HPDE6-E6E7 (cell line): ENCODE data around the gene SAMD8.
"Not testable (repeated sequence)": the region's sequence is repeated elsewhere in the genome, so short reads cannot be mapped to it uniquely, and the experiment has no call there.

ENCODE experiments used
- DNase-seq: peaks from one replicate; pipeline ENCODE4 v3.0.0; 2011; ENCODE audit warnings: missing footprints; ENCODE audit errors: extremely low spot score

SAMD8 gene

GRCh38 chr10:75106891-75107290 is 4.6 kb upstream of the SAMD8 start:
- not testable (repeated sequence) for DNase-seq

DNA sequence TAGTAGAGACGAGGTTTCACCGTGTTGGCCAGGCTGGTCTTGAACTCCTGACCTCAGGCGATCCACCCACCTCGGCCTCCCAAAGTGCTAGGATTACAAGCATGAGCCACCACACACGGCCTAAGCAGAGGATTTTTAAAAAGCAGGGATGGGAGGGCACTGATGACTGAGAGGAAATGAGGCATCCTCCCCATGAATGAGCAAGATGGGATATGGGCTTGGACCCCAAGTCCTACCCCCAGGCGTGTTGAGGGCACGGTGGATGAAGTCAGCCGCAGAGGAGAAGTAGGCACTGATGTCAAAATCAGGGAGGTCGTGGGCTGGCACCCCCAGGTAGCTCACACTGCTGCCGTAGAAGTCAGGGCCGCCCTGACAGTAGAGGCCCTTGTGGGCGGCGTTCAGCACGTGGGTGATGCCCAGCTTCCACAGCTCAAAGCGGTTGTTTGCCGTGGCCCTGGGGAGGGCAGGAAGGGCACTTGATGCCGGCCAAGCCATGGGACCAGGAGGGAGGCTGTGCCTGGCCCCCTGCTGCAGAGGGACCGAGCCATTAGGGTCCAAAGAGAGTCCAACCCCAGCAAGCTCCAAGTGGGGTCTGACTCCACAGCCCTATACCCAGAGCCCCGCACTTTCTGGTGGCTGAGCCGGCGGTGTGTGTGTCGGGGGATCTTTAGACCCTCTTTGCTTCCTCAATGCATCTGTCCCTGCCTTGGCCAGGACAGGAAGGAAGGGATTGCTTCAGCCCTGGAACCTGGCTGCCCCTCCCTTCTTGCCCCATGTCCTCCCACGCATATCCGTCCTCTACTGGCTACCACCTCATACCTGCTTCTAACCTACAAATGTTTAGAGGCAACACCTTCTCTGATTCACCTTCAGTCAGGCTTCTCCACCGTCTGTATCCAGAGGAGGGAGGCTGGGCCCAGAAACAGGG is 3.4 kb upstream of the SAMD8 start:
- DNase-seq = peak; percentile 55

- no peak for DNase-seq
Observed at GRCh38 chr10:75108684-75109458, 2.6 kb upstream of the SAMD8 start.

GRCh38 chr10:75109459-75109778 is 2.0 kb upstream of the SAMD8 start:
- DNase-seq = no peak

DNA sequence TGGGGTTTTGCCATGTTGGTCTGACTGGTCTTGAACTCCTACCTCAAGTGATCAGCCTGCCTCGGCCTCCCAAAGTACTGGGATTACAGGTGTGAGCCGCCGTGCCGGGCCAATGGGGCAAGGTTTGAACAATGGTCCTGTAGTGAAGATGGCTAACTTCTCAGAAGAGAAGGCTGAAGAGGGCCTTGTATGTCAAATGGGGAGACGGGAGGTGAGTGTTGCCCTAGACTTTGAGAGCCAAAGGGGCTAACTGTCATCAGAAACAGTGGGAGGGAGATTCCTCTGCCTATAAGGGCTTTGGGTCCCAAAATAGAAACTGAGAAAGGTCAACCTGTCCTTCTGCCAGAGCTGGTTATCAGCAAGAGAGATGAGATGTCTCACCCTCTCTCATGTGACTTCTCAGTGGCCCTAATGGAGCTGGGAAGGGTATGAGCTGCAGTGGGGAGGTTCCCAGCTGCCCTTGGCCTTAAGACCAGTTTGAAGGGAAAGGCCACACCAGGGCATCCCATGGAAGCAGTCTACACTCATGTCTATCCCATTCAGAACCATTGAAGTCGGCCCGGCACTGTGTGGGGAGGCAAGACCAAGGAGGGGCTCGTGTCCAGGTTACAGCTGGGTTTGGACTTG is 1.3 kb upstream of the SAMD8 start:
- no peak for DNase-seq

GRCh38 chr10:75111907-75112679 is 637 bp downstream of the SAMD8 start:
- peak; percentile 54 for DNase-seq

DNA sequence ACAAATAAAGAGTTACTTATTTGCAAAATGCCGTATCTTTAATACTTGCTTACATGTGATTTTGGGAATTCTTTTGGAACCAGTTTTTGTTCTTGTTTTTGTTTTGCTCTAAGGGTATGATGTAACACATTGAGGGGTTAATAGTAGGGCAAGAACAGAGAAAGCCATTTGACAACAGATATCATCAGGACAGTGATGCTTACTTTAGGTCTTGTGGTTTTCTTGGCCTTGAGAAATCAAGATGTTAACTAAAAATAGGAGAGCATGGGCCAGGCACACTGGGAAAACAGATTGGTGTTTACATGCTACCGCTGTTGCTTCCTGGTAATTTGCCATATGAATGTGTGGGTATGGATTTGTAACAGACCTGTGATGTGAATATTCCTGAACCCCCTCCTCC is 3.7 kb downstream of the SAMD8 start:
- DNase-seq = no peak

DNA sequence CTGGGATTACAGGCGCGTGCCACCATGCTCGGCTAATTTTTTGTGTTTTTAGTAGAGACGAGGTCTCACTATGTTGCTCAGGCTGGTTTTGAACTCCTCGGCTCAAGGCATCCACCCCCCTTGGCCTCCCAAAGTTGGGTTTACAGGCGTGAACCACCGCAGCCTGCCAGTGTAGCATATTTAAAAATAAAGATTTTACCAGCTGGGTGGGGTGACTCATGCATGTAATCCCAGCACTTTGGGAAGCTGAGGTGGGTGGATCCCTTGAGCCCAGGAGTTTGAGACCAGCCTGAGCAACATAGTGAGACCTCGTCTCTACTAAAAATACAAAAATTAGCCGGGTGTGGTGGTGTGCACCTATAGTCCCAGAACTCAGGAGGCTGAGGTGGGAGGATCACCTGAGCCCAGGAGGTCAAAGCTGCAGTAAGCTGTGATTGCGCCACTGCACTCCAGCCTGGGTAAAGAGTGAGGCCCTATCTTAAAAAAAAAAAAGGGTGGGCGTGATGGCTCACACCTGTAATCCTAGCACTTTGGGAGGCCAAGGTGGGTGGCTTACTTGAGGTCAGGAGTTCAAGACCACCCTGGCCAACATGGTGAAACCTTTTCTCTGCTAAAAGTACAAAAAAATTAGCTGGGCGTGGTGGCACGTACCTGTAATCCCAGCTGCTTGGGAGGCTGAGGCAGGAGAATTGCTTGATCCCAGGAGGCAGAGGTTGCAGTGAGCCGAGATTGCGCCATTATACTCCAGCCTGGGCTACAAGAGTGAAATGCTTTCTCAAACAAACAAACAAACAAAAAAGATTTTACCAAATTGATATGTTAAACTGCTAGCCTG is 5.7 kb downstream of the SAMD8 start:
- not testable (repeated sequence) for DNase-seq

GRCh38 chr10:75117995-75118394 is 6.5 kb downstream of the SAMD8 start:
- no peak for DNase-seq

DNA sequence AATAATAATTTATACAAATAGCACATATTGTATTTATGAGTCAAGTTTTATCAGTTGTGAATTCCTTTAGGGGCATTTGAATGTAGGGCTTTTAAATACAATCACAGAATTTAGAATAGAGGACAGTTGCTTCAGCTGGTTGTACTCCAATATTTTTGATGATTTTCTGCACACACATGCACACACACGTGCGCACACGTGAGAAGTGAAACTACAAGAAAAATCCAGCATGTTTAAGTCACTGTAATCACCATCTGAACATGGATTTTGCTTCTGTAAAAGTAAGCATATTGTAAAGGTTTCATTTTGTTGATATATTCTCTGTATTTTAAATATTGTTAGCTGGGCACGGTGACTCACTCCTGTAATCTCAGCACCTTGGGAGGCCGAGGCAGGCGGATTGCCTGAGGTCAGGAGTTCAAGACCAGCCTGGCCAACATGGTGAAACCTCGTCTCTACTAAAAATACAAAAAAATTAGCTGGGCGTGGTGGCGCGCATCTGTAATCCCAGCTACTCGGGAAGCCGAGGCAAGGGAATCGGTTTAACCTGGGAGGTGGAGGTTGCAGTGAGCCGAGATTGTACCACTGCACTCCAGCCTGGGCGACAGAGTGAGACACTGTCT is 8.1 kb downstream of the SAMD8 start:
- DNase-seq = not testable (repeated sequence)

DNA sequence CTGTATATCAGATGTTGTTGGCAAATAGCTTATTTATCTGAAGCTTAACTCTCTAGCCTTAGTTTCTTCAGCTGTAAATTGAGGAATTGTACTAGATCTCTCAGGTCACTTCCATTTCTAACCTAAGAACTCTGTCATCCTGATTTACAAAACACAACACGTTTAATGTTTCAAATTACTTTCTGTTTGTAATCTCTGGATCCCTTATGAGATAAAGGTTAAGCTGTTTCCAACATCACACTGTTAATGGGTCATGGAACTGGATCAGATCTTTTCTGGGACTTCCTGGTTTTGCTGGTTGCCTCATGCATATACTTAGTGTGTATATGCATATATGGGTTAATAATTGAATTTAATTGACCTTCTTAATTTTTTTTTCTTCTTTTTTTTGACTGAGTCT is 9.9 kb downstream of the SAMD8 start:
- no peak for DNase-seq

DNA sequence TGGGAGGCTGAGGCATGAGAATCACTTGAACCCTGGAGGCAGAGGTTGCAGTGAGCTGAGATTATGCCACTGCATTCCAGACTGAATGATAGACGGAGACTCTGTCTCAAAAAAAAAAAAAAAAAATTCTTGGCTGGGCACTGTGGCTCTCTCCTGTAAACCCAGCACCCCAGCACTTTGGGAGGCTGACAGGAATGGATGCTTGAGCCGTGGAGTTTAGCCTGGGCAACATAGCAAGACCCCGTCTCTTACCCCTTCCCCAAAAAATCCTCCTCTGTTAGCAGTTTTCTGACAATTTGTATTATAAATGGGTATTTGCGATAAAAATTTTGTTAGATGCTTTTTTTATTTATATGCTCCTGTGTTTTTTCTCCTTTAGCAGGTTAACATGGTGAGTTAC is 11.0 kb downstream of the SAMD8 start:
- no peak for DNase-seq

GRCh38 chr10:75123088-75123682 is 11.7 kb downstream of the SAMD8 start:
- no peak for DNase-seq

- DNase-seq = no peak
Observed at GRCh38 chr10:75126277-75126676, 14.8 kb downstream of the SAMD8 start.

DNA sequence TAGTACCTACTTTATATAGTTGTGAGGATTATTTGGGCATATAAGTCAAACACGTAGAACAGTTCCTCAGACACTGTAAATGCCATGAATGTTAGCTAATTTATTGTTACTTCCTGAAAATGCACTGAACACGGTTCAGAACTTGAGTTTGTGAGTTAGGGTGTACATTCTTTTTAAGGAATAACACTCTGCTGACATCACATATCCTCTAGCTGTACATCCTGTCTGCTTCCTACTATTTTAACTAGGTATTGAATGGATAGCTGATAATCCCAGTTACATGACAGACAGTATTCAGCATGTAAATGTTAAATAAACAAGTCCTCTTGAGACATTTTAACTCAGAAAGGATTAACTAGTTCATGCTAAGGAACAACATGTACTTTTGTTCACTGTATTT is 16.0 kb downstream of the SAMD8 start:
- DNase-seq = no peak

- not testable (repeated sequence) for DNase-seq
Observed at GRCh38 chr10:75128985-75129384, 17.5 kb downstream of the SAMD8 start.

GRCh38 chr10:75129537-75129936 is 18.1 kb downstream of the SAMD8 start:
- no peak for DNase-seq

GRCh38 chr10:75133701-75134100 is 22.2 kb downstream of the SAMD8 start:
- not testable (repeated sequence) for DNase-seq

- DNase-seq = no peak
Observed at GRCh38 chr10:75136346-75136745, 24.9 kb downstream of the SAMD8 start.
